Heart right ventricle (tissue), 16 donors: ENCODE data around the gene CDKAL1. TPM values are rescaled to one million over a fixed set of nuclear protein-coding genes. Genes with fewer than 3 reads are reported as not detected.

Experiments used
- ATAC-seq, 8 donors: fragments of 200-7000 bp; cut with Tn5 transposase; one replicate each; pipeline ENCODE4 v1.9.1; 2020; ENCODE audit warnings: mild to moderate bottlenecking in 8 of 8, moderate library complexity in 8 of 8, moderate number of reproducible peaks in 1 of 8
- DNase-seq, 2 donors: peaks; one replicate each; pipeline ENCODE4 v3.0.0-alpha.2; 2020
- H3K27ac ChIP-seq, 10 donors: fragments of 200-600 bp; sonication (generic) in 2 of 10; one replicate each; pipeline versions ENCODE4 v1.5.0 to v1.8.0; 2020 to 2022; ENCODE audit warnings: mild to moderate bottlenecking in 3 of 10
- H3K27me3 ChIP-seq, 7 donors: fragments of 200-600 bp; one replicate each; pipeline ENCODE4 v1.8.0; 2021 to 2022; ENCODE audit warnings: mild to moderate bottlenecking in 2 of 7
- H3K36me3 ChIP-seq, 9 donors: fragments of 200-600 bp; sonication (generic) in 1 of 9; one replicate each; pipeline versions ENCODE4 v1.5.0 to v1.8.0; 2020 to 2022; ENCODE audit warnings: mild to moderate bottlenecking in 2 of 9
- H3K4me1 ChIP-seq, 9 donors: fragments of 200-600 bp; sonication (generic) in 1 of 9; one replicate each; pipeline versions ENCODE4 v1.5.0 to v1.8.0; 2020 to 2022; ENCODE audit warnings: mild to moderate bottlenecking in 4 of 9
- H3K4me3 ChIP-seq, 10 donors: fragments of 200-600 bp; sonication (generic) in 2 of 10; one replicate each; pipeline versions ENCODE4 v1.5.0 to v1.8.0; 2020 to 2022; ENCODE audit warnings: mild to moderate bottlenecking in 7 of 10, moderate library complexity in 2 of 10
- H3K9me3 ChIP-seq, 11 donors: fragments of 200-600 bp in 10 of 11; sonication (generic) in 2 of 11; one replicate each; pipeline versions ENCODE4 v1.5.0 to v1.8.0; 2013 to 2022; ENCODE audit warnings: mild to moderate bottlenecking in 2 of 11, control low read depth in 1 of 11, moderate library complexity in 1 of 11
- CTCF ChIP-seq, 9 donors: fragments of 200-600 bp; sonication (generic) in 2 of 9; IDR thresholded peaks; one replicate each; pipeline versions ENCODE4 v1.5.0 to v1.8.0; 2021 to 2022; ENCODE audit warnings: antibody characterized with exemption in 9 of 9, mild to moderate bottlenecking in 5 of 9, moderate library complexity in 1 of 9
- WGBS, 2 donors: extraction: QIAGEN DNeasy Blood & Tissue Kit; methylation state at CpG; one replicate each; pipeline ENCODE4 v1.1.7; 2013; ENCODE audit warnings: inconsistent platforms in 1 of 2; 5-methylcytosine and 5-hydroxymethylcytosine counted together
- intact Hi-C, 10 donors: fragments of 100-400 bp; cut with DNase I; formaldehyde crosslinking; loops; one replicate each; pipeline versions ENCODE4 v1.11.1 to v1.14.2; 2022
- polyA plus RNA-seq, 2 donors: library from polyadenylated mRNA; stranded (reverse); fragments of 200-250 nt; gene quantifications; one replicate each; pipeline ENCODE4 v1.2.3, GENCODE V29; 2013
- total RNA-seq, 10 donors: library from RNA; stranded (reverse); fragmentation: NEBNext Ultra II Directional in 3 of 10; extraction: Animal tissue kit (Norgen Biotek cat#: 25700) in 3 of 10; gene quantifications; one replicate each; pipeline versions ENCODE4 v1.2.1 to v1.2.4, GENCODE V29; 2021 to 2023
- donor health status: Arrhythmogenic right ventricular cardiomyopathy.
- donor health status: ischemic (EF 13 %, LVEDD 7.1; RV severe dilation, severe dysfunction).
- donor health status: healthy with polysubstance abuse.
- donor health status: DM: no; HTN: yes; CAD: no.
- donor health status: DM: no; HTN: no; CAD: no.
- donor health status: ischemic (EF 25% LVEDD 6.9; RV normal size, moderate dysfunction).
- donor health status: ischemic (EF 25% LVEDD 5.7; RV mildly dilated, moderate dysfunction).
- donor health status: healthy.
- donor health status: DM: yes; HTN: yes; CAD: no.
- donor health status: Ischemic cardiomyopathy.
- donor health status: ischemic (EF 35%, LVEDD 5.7; RV mildly dilated, moderate dysfunction).
- donor health status: nonischemic (EF 11% LVEDD 7.7; RV severe dilation, severe dysfunction).
- donor health status: DM: yes; HTN: yes; CAD: no.
- donor health status: PGD.
- donor health status: ischemic (EF 29% LVEDD 5.4; RV normal size, mild dysfunction).
- donor health status: nonischemic (EF 23%, LVEDD 6.1; RV moderate dilation, normal function).

Gene CDKAL1
- total and polyA plus RNA-seq, 12 donors = 3.2 to 14.0 (median 10.6) TPM

- no peak for TF ChIP-seq CTCF (IDR thresholded peaks at IDR 0.05)
- Histone ChIP-seq H3K27me3 (no peaks in the 10 kb centered on the region), H3K4me3 (no peak overlapping the region), H3K4me1 (peaks cover 0 to 3% (median 0%) of the 10 kb centered on the region in 9 donors), H3K9me3 (no peaks in the 10 kb centered on the region), H3K36me3 (peaks cover 0 to 7% (median 0%) of the 10 kb centered on the region in 9 donors), H3K27ac (no peak overlapping the region)
- ATAC-seq = no peak
- no peak for DNase-seq
- 85 to 99% methylated on average over 4 of the region's 4 CpGs for WGBS, 2 donors
- intact Hi-C loops = no loop called here
Measured at GRCh38 chr6:21083708-21084107, 549.5 kb downstream of the CDKAL1 start.

GRCh38 chr6:21084656-21085055 lies 550.4 kb downstream of the CDKAL1 start:
- TF ChIP-seq CTCF (IDR thresholded peaks at IDR 0.05) = no peak
- intact Hi-C loops = no loop called here
- H3K27ac ChIP-seq = no peak overlapping the region
- no peak overlapping the region for H3K4me3 ChIP-seq
- H3K4me1 ChIP-seq = peaks cover 0 to under 1% (median 0%) of the 10 kb centered on the region in 9 donors
- no peak for DNase-seq
- 52 to 54% methylated on average over 2 of the region's 2 CpGs for WGBS, 2 donors
- no peaks in the 10 kb centered on the region for H3K9me3 ChIP-seq
- peaks cover 0 to 7% (median 0%) of the 10 kb centered on the region in 9 donors for H3K36me3 ChIP-seq
- ATAC-seq = no peak
- H3K27me3 ChIP-seq = no peaks in the 10 kb centered on the region

DNA sequence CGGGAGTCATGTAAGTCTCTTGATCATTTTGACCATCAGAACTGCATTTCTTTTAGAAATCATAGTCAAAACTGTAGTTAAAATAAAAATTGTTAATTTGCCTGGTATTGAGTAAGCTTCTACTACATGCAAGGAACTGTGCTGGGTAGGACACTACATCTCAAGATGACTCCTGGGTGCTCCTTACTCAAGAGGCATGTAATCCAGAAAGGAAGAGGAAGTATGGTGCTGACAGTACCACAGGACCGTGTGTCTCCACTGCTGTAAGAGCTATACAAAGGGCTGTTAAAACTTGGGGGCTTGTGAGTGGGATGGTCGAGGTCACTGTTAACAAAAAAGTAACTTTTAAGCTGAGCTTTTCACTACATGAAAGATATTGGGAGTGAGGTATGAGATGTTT lies 551.0 kb downstream of the CDKAL1 start:
- TF ChIP-seq CTCF (IDR thresholded peaks at IDR 0.05) = no peak
- Histone ChIP-seq H3K27ac (no peak overlapping the region), H3K36me3 (peaks cover 0 to 7% (median 0%) of the 10 kb centered on the region in 9 donors), H3K27me3 (no peaks in the 10 kb centered on the region), H3K4me3 (no peak overlapping the region), H3K9me3 (no peaks in the 10 kb centered on the region), H3K4me1 (no peaks in the 10 kb centered on the region)
- intact Hi-C loops = no loop called here
- ATAC-seq = no peak
- WGBS, 2 donors = 94 to 96% methylated on average over 3 of the region's 3 CpGs
- DNase-seq = no peak

GRCh38 chr6:21085643-21086042 lies 551.4 kb downstream of the CDKAL1 start:
- intact Hi-C loops = no loop called here
- H3K9me3 ChIP-seq = no peaks in the 10 kb centered on the region
- TF ChIP-seq CTCF (IDR thresholded peaks at IDR 0.05) = no peak
- no peak overlapping the region for H3K4me3 ChIP-seq
- H3K4me1 ChIP-seq = no peaks in the 10 kb centered on the region
- peaks cover 0 to 7% (median 0%) of the 10 kb centered on the region in 9 donors for H3K36me3 ChIP-seq
- no peaks in the 10 kb centered on the region for H3K27me3 ChIP-seq
- 92 to 96% methylated on average over 3 of the region's 3 CpGs for WGBS, 2 donors
- no peak for DNase-seq
- ATAC-seq = no peak
- no peak overlapping the region for H3K27ac ChIP-seq
